ENCODE results near the gene ARHGEF1. TPM values are rescaled to one million over a fixed set of nuclear protein-coding genes. Genes with fewer than 3 reads are reported as not detected.

Gene ARHGEF1
- total RNA-seq, 1 experiment from 2014 or later = 50.8 TPM

GRCh38 chr19:41883821-41884733 lies 1.1 kb downstream of the ARHGEF1 start:
- Histone ChIP-seq H3K9me3 (ENCODE audit: low read length) (no peaks in the 10 kb centered on the region), H3K27ac (ENCODE audit: low read length) (peak overlapping the region; percentile 25), H3F3A (ENCODE audit: low read length, unreplicated experiment) (no peaks in the 10 kb centered on the region), H3K4me3 (ENCODE audit: low read length) (peak overlapping the region; percentile 98), H3K9me2 (replicated peaks; ENCODE audit: low read length) (no peaks in the 10 kb centered on the region), H3K27me3 (ENCODE audit: low read length) (no peaks in the 10 kb centered on the region), H2AFZ (ENCODE audit: low read length) (peak overlapping the region; percentile 86), H3K9ac (ENCODE audit: low read length) (peak overlapping the region; percentile 93), H4K20me1 (ENCODE audit: low read length) (no peaks in the 10 kb centered on the region), H3K4me2 (ENCODE audit: low read length) (peak overlapping the region; percentile 98), H3K79me2 (ENCODE audit: low read length) (peaks cover 45% of the 10 kb centered on the region), H3K4me1 (ENCODE audit: insufficient read depth, low read length) (peaks cover 32% of the 10 kb centered on the region), H3K36me3 (ENCODE audit: low read depth, low read length) (peaks cover under 1% of the 10 kb centered on the region; the same call in 1 of the 2 replicates)
- TSS peak; percentile 89 for BruUV-seq (replicated peaks)
- intact Hi-C loops (cut with micrococcal nuclease) = no loop called here
- TF ChIP-seq EZH2phosphoT487 (IDR thresholded peaks at IDR 0.05; ENCODE audit: borderline replicate concordance, low read length) = no peak
- TF ChIP-seq EZH2 (IDR thresholded peaks at IDR 0.05; ENCODE audit: low read length, unreplicated experiment) = no peak
- TF ChIP-seq CTCF (conservative IDR thresholded peaks at IDR 0.05; ENCODE audit: low read depth, low read length) = no peak
- ChIA-PET POLR2A (ENCODE audit: unreplicated experiment) (interaction anchor here (0.6 kb wide), 2 partner anchors 24 to 66 kb away, joined by 4 to 14 read pairs; partner anchors contain the start of gene RPS19), CTCF (no interaction called here)
- ATAC-seq (peak; percentile 74), DNase-seq (peak; percentile 95)

GRCh38 chr19:41886761-41887710 lies 4.1 kb downstream of the ARHGEF1 start:
- TF ChIP-seq EZH2phosphoT487 (IDR thresholded peaks at IDR 0.05; ENCODE audit: borderline replicate concordance, low read length) = no peak
- peak overlapping the region; percentile 87 for H3K27ac ChIP-seq (ENCODE audit: low read length)
- peaks cover 45% of the 10 kb centered on the region for H3K79me2 ChIP-seq (ENCODE audit: low read length)
- H3F3A ChIP-seq (ENCODE audit: low read length, unreplicated experiment) = no peaks in the 10 kb centered on the region
- peaks cover 6% of the 10 kb centered on the region for H3K36me3 ChIP-seq (ENCODE audit: low read depth, low read length)
- H3K9me2 ChIP-seq (replicated peaks; ENCODE audit: low read length) = no peaks in the 10 kb centered on the region
- intact Hi-C loops (cut with micrococcal nuclease) = loop anchor here (5.0 kb wide), 2 partner anchors 50 to 70 kb away; partner anchors contain the start of gene RABAC1
- POLR2A ChIA-PET (ENCODE audit: unreplicated experiment) = interaction anchor here (0.5 kb wide), 1 partner anchor 12 kb away, joined by 8 read pairs; no protein-coding TSS in a partner anchor
- H4K20me1 ChIP-seq (ENCODE audit: low read length) = no peaks in the 10 kb centered on the region
- H2AFZ ChIP-seq (ENCODE audit: low read length) = no peak overlapping the region
- no peaks in the 10 kb centered on the region for H3K9me3 ChIP-seq (ENCODE audit: low read length)
- CTCF ChIA-PET = interaction anchor here (0.9 to 1.6 kb wide), 2 partner anchors 43 to 50 kb away, joined by 3 to 4 read pairs; no protein-coding TSS in a partner anchor
- ATAC-seq = no peak; the same call in 1 of the 2 replicates
- H3K27me3 ChIP-seq (ENCODE audit: low read length) = no peaks in the 10 kb centered on the region
- no peak for DNase-seq
- H3K4me1 ChIP-seq (ENCODE audit: insufficient read depth, low read length) = peaks cover 32% of the 10 kb centered on the region
- BruUV-seq (replicated peaks) = no TSS peak
- peak overlapping the region; percentile 41 for H3K4me3 ChIP-seq (ENCODE audit: low read length)
- peak overlapping the region; percentile 82 for H3K4me2 ChIP-seq (ENCODE audit: low read length)
- H3K9ac ChIP-seq (ENCODE audit: low read length) = peak overlapping the region; percentile 73
